Measurements from ENCODE around the gene FAM3D.
"Not testable (repeated sequence)": the region's sequence is repeated elsewhere in the genome, so short reads cannot be mapped to it uniquely, and the experiment has no call there.

GRCh38 chr3:58678177-58678970 lies 11.8 kb upstream of the FAM3D start:
- TF ChIP-seq EED (IDR thresholded peaks at IDR 0.05; ENCODE audit: low read depth); SMC3 (IDR thresholded peaks at IDR 0.05; ENCODE audit: borderline replicate concordance, low read length); BRCA1 (IDR thresholded peaks at IDR 0.05; ENCODE audit: low read depth, low read length): not testable (repeated sequence)
